SH-SY5Y (cell line): Measurements from ENCODE around the gene OR13A1.

Experiments
- GATA2 ChIP-seq: IDR thresholded peaks from 2 replicates; pipeline ENCODE4 v1.6.1; 2011; ENCODE audit warnings: mild to moderate bottlenecking, low read depth, low read length
- GATA3 ChIP-seq: IDR thresholded peaks from 2 replicates; pipeline ENCODE4 v1.6.1; 2011; ENCODE audit warnings: low read depth, mild to moderate bottlenecking, low read length, moderate library complexity

- TF ChIP-seq GATA2 (no peak), GATA3 (no peak)
Observed at GRCh38 chr10:45282061-45282460, 33.3 kb downstream of the OR13A1 start.
